Transverse colon (tissue), 3 donors: Measurements from ENCODE around the gene HMCN2.

ENCODE experiments used
- EP300 ChIP-seq: sonication (generic); formaldehyde crosslinking; IDR thresholded peaks from one replicate; pipeline ENCODE4 v1.6.1; 2017; ENCODE audit warnings: antibody characterized with exemption, low read depth
- POLR2A ChIP-seq: fragments of 450-650 bp; IDR thresholded peaks from one replicate; pipeline ENCODE4 v1.6.1; 2016; ENCODE audit warnings: antibody characterized with exemption, mild to moderate bottlenecking, moderate library complexity
- TF ChIP-seq, protein P1 (sequence below), 5 experiments: fragments of 200-600 bp in 3 of 5; fragments of 450-650 bp in 2 of 5; sonication (generic) in 3 of 5; IDR thresholded peaks; 1 replicate in 2 of 5; 2 replicates in 3 of 5; pipeline ENCODE4 v1.5.1; 2016 to 2017; ENCODE audit warnings: antibody characterized with exemption in 5 of 5, inconsistent platforms in 3 of 5, mild to moderate bottlenecking in 2 of 5, moderate library complexity in 1 of 5

GRCh38 chr9:130332384-130332926 is 66.9 kb downstream of the HMCN2 start:
- TF ChIP-seq, protein P1, sequence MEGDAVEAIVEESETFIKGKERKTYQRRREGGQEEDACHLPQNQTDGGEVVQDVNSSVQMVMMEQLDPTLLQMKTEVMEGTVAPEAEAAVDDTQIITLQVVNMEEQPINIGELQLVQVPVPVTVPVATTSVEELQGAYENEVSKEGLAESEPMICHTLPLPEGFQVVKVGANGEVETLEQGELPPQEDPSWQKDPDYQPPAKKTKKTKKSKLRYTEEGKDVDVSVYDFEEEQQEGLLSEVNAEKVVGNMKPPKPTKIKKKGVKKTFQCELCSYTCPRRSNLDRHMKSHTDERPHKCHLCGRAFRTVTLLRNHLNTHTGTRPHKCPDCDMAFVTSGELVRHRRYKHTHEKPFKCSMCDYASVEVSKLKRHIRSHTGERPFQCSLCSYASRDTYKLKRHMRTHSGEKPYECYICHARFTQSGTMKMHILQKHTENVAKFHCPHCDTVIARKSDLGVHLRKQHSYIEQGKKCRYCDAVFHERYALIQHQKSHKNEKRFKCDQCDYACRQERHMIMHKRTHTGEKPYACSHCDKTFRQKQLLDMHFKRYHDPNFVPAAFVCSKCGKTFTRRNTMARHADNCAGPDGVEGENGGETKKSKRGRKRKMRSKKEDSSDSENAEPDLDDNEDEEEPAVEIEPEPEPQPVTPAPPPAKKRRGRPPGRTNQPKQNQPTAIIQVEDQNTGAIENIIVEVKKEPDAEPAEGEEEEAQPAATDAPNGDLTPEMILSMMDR (IDR thresholded peaks at IDR 0.05) = no peak
- TF ChIP-seq POLR2A = no peak
- no peak for TF ChIP-seq EP300
